Chondrocyte (in vitro differentiated cells): ENCODE measurements around the gene PRKAR1A. TPM values are rescaled to one million over a fixed set of nuclear protein-coding genes. Genes with fewer than 3 reads are reported as not detected.
"Not testable (repeated sequence)": the region's sequence is repeated elsewhere in the genome, so short reads cannot be mapped to it uniquely, and the experiment has no call there.

ENCODE experiments used
- DNase-seq: peaks from one replicate; pipeline ENCODE4 v3.0.0; 2021; ENCODE audit warnings: mixed read lengths, low spot score
- H3K27ac Mint-ChIP-seq: one replicate; pipeline ENCODE4 v1.8.0; 2021; ENCODE audit warnings: mild to moderate bottlenecking, moderate library complexity, mixed read lengths; ENCODE audit not compliant: unreplicated experiment
- H3K27me3 Mint-ChIP-seq: 2 replicates; pipeline ENCODE4 v1.8.0; 2021; ENCODE audit warnings: low read depth, mixed read lengths
- H3K36me3 Mint-ChIP-seq: 2 replicates; pipeline ENCODE4 v1.8.0; 2021; ENCODE audit warnings: low read depth, mixed read lengths
- H3K4me1 Mint-ChIP-seq: 2 replicates; pipeline ENCODE4 v1.8.0; 2021; ENCODE audit warnings: low read depth, mild to moderate bottlenecking, mixed read lengths
- H3K4me3 Mint-ChIP-seq: one replicate; pipeline ENCODE4 v1.8.0; 2021; ENCODE audit warnings: mild to moderate bottlenecking, moderate library complexity, mixed read lengths; ENCODE audit not compliant: unreplicated experiment
- H3K9me3 Mint-ChIP-seq: 2 replicates; pipeline ENCODE4 v1.8.0; 2021; ENCODE audit warnings: low read depth, mixed read lengths
- total RNA-seq: library from RNA; stranded (reverse); gene quantifications from 3 replicates; pipeline ENCODE4 v1.2.1, GENCODE V29; 2021
- TF ChIP-seq, protein P1 (sequence below): fragments of 200-600 bp; sonication (generic); IDR thresholded peaks from 2 replicates; pipeline ENCODE4 v1.5.0; 2021; ENCODE audit warnings: antibody characterized with exemption, mild to moderate bottlenecking, moderate library complexity

The PRKAR1A gene
- total RNA-seq, 1 donor from 2014 or later = 269 TPM

DNA sequence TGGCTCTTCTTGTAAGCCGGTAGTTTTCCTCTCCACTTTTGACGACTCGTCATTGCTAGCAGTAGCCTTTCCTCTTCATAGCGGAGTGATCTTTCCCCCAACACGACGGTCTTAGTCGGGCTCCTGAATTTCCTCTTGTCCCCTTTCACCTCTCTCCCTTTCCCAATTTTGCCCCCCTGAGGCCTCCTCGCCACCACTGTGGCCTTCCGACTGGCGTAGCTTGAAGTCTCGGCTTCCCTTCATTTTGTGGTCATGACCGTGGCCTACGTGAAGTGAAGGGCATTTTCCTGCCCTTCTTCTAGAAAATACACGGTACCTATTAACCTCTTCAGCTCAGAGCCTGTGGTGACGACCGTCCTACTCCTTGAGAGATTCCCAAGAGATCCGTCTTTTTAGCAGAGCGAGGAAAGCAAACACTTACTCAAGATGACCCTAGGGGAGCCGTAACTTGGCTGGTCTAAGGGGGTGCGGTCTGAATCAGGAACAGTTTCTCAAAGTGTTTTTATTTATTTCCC, 787 bp downstream of the PRKAR1A start:
- Mint-ChIP-seq H3K4me1 (peaks cover 49% of the 10 kb centered on the region), H3K36me3 (peaks cover 17% of the 10 kb centered on the region), H3K4me3 (peak overlapping the region; percentile 98), H3K27ac (peak overlapping the region; percentile 100), H3K27me3 (no peaks in the 10 kb centered on the region), H3K9me3 (no peaks in the 10 kb centered on the region)
- TF ChIP-seq, protein P1, sequence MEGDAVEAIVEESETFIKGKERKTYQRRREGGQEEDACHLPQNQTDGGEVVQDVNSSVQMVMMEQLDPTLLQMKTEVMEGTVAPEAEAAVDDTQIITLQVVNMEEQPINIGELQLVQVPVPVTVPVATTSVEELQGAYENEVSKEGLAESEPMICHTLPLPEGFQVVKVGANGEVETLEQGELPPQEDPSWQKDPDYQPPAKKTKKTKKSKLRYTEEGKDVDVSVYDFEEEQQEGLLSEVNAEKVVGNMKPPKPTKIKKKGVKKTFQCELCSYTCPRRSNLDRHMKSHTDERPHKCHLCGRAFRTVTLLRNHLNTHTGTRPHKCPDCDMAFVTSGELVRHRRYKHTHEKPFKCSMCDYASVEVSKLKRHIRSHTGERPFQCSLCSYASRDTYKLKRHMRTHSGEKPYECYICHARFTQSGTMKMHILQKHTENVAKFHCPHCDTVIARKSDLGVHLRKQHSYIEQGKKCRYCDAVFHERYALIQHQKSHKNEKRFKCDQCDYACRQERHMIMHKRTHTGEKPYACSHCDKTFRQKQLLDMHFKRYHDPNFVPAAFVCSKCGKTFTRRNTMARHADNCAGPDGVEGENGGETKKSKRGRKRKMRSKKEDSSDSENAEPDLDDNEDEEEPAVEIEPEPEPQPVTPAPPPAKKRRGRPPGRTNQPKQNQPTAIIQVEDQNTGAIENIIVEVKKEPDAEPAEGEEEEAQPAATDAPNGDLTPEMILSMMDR = no peak
- DNase-seq = no peak

DNA sequence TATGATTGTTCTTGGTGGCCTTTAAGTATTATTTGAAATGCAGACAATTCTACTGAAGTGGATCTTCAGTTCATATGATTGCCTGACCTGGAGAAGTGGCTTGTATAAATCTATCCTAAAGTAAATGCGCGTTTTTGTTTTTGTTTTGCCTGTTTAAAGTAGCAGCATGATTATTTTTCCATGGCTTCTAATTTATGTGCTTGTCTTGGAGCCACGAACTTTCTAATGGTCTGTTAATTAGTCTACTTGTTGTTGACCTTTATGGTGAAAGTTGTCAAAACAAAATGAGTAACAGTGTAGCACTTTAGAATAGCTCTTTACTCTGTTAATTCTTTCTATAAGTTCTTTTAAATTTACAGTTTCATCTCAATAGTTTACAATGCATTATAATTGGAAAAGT, 1.7 kb downstream of the PRKAR1A start:
- peaks cover 19% of the 10 kb centered on the region for H3K36me3 Mint-ChIP-seq
- no peaks in the 10 kb centered on the region for H3K9me3 Mint-ChIP-seq
- H3K4me3 Mint-ChIP-seq = peak overlapping the region; percentile 98
- peaks cover 53% of the 10 kb centered on the region for H3K4me1 Mint-ChIP-seq
- no peaks in the 10 kb centered on the region for H3K27me3 Mint-ChIP-seq
- no peak for DNase-seq
- TF ChIP-seq, protein P1 = no peak
- H3K27ac Mint-ChIP-seq = peak overlapping the region; percentile 100

DNA sequence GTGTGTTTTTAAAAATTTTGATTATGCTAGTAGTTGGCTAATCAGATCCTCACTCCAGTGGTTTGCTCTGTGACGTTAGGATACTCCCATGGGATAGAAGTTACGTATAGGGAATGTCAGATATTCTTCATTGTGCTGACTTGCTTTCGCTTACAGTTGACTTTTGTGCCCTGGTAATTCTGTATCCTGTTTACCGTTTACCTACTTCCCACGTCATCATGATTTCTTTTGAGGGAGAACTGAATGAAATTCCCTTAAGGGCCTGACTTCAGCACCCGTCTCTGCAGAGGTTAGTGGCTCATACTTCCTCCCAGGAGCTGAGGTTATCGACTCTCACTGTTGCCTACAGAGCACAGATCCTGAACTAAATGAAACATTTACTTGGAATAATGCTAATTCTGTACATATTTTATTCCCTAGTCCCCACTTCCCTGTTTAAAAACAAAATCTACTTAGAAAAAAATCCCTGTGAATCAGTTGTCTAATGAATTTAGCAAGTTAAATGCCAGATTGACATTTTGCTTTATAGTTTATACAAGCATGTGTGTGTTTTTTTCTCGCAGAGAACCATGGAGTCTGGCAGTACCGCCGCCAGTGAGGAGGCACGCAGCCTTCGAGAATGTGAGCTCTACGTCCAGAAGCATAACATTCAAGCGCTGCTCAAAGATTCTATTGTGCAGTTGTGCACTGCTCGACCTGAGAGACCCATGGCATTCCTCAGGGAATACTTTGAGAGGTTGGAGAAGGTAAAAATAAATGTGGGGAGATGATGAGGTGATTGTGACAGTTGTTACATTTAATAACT, 2.8 kb downstream of the PRKAR1A start:
- Mint-ChIP-seq H3K9me3 (no peaks in the 10 kb centered on the region), H3K4me3 (peak overlapping the region; percentile 98), H3K27ac (peak overlapping the region; percentile 100), H3K27me3 (no peaks in the 10 kb centered on the region), H3K36me3 (peaks cover 22% of the 10 kb centered on the region), H3K4me1 (peaks cover 59% of the 10 kb centered on the region)
- TF ChIP-seq, protein P1 = peak; percentile 2
- no peak for DNase-seq

DNA sequence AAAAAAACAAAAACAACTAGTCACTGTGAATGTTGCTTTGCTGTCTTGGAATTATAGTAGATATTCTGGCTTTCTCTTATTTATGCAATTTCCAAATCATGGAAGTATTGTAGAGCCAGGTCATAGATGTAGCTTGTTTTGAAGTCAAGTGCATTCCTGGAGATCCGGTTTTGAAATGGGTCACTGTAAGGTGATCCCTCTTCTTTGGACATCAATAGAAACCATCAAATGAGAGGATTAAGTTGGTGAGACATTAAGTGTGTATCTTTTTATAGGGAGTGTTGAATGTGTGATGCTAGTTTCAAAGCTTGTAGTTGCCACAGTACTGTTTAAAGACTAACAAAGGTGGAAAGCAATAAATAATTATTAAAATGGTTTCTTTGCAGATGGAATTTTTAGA, 4.5 kb downstream of the PRKAR1A start:
- H3K27ac Mint-ChIP-seq = no peak overlapping the region

DNA sequence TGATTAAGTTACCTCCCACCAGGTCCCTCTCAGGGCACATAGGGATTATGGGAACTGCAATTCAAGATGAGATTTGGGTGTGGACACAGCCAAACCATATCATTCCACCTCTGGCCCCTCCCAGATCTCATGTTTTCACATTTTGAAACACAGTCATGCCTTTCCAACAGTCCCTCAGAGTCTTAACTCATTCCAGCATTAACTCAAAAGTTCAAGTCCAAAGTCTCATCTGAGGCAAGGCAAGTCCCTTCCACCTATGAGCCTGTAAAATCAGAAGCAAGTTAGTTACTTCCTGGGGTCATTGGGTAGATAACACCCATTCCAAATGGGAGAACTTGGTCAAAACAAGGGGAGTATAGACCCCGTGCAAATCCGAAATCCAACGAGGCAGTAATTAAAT, 5.4 kb downstream of the PRKAR1A start:
- DNase-seq, H3K9me3 Mint-ChIP-seq, H3K4me3 Mint-ChIP-seq, H3K27me3 Mint-ChIP-seq, H3K27ac Mint-ChIP-seq: not testable (repeated sequence)
- Mint-ChIP-seq H3K4me1 (peaks cover 57% of the 10 kb centered on the region), H3K36me3 (peaks cover 28% of the 10 kb centered on the region)

More for the DNA sequence above, 4.5 kb downstream of the PRKAR1A start:
- DNase-seq = no peak
- peaks cover 54% of the 10 kb centered on the region for H3K4me1 Mint-ChIP-seq
- H3K4me3 Mint-ChIP-seq = no peak overlapping the region
- H3K27me3 Mint-ChIP-seq = no peaks in the 10 kb centered on the region
- H3K36me3 Mint-ChIP-seq = peaks cover 22% of the 10 kb centered on the region
- no peaks in the 10 kb centered on the region for H3K9me3 Mint-ChIP-seq
- TF ChIP-seq, protein P1 = no peak
